OCI-LY1 (cell line): Measurements from ENCODE around the gene PTPRG.

ENCODE experiments used
- H2AFZ ChIP-seq: fragments of 200-600 bp; sonication (generic), shearing (Covaris generic); 2 replicates; pipeline ENCODE4 v1.6.0; 2014; ENCODE audit warnings: antibody characterized with exemption, mild to moderate bottlenecking, low read length
- H3F3A ChIP-seq: fragments of 200-600 bp; sonication (generic), shearing (Covaris generic); 2 replicates; pipeline ENCODE4 v1.6.0; 2014; ENCODE audit warnings: mild to moderate bottlenecking, antibody characterized with exemption, low read length, moderate library complexity; ENCODE audit not compliant: insufficient read depth
- H3K27ac ChIP-seq: fragments of 200-600 bp; sonication (generic); 2 replicates; pipeline ENCODE4 v1.5.1; 2014; ENCODE audit warnings: low read length, mixed run types, mild to moderate bottlenecking, low read depth; ENCODE audit not compliant: poor library complexity, severe bottlenecking
- H3K27me3 ChIP-seq: fragments of 200-600 bp; sonication (generic); 2 replicates; pipeline ENCODE4 v1.6.0; 2014; ENCODE audit warnings: antibody characterized with exemption, mild to moderate bottlenecking, low read length, moderate library complexity; ENCODE audit not compliant: insufficient read depth
- H3K36me3 ChIP-seq: fragments of 200-600 bp; sonication (generic); 2 replicates; pipeline ENCODE4 v1.6.1; 2014; ENCODE audit warnings: mild to moderate bottlenecking, antibody characterized with exemption, low read length, moderate library complexity, mixed read lengths; ENCODE audit not compliant: insufficient read depth
- H3K4me1 ChIP-seq: fragments of 200-600 bp; sonication (generic); 2 replicates; pipeline ENCODE4 v1.5.1; 2014; ENCODE audit warnings: mild to moderate bottlenecking, low read length, moderate library complexity; ENCODE audit not compliant: insufficient read depth, severe bottlenecking
- H3K4me2 ChIP-seq: fragments of 200-600 bp; sonication (generic), shearing (Covaris generic); 2 replicates; pipeline ENCODE4 v1.6.1; 2014; ENCODE audit warnings: low read length
- H3K4me3 ChIP-seq: fragments of 200-600 bp; sonication (generic); 2 replicates; pipeline ENCODE4 v1.5.1; 2014; ENCODE audit warnings: low read length, low read depth, mild to moderate bottlenecking, mixed read lengths; ENCODE audit not compliant: poor library complexity, severe bottlenecking
- H3K79me2 ChIP-seq: fragments of 200-600 bp; shearing (Covaris generic); 2 replicates; pipeline ENCODE4 v1.6.1; 2016; ENCODE audit warnings: mixed run types, low read length, mixed read lengths; ENCODE audit not compliant: insufficient read depth
- H3K9ac ChIP-seq: fragments of 200-600 bp; sonication (generic), shearing (Covaris generic); 2 replicates; pipeline ENCODE4 v1.6.1; 2014; ENCODE audit warnings: mild to moderate bottlenecking, low read length, mixed read lengths
- H3K9me2 ChIP-seq: fragments of 200-600 bp; sonication (generic), shearing (Covaris generic); 2 replicates; pipeline ENCODE4 v1.6.1; 2014; ENCODE audit warnings: low read depth, mild to moderate bottlenecking, low read length, mixed read lengths
- H3K9me3 ChIP-seq: fragments of 200-600 bp; shearing (Covaris generic); 2 replicates; pipeline ENCODE4 v1.6.1; 2014; ENCODE audit warnings: low read length, mixed read lengths
- H4K20me1 ChIP-seq: fragments of 200-600 bp; sonication (generic), shearing (Covaris generic); 2 replicates; pipeline ENCODE4 v1.6.0; 2016; ENCODE audit warnings: mild to moderate bottlenecking, low read length; ENCODE audit not compliant: insufficient read depth
- CTCF ChIP-seq: fragments of 200-600 bp; sonication (generic), shearing (Covaris generic); IDR thresholded peaks from 2 replicates; pipeline ENCODE4 v1.5.1; 2017; ENCODE audit warnings: mild to moderate bottlenecking, antibody characterized with exemption, low read length, moderate library complexity, mixed read lengths
- EZH2 ChIP-seq: fragments of 200-600 bp; sonication (generic), shearing (Covaris generic); IDR thresholded peaks from 2 replicates; pipeline ENCODE4 v1.8.0; 2017; ENCODE audit warnings: borderline replicate concordance, mixed run types, mild to moderate bottlenecking, antibody characterized with exemption, low read length, moderate library complexity, mixed read lengths

PTPRG gene

GRCh38 chr3:61560517-61561373 is 626 bp upstream of the PTPRG start:
- TF ChIP-seq EZH2 (no peak), CTCF (no peak)
- Histone ChIP-seq H3K9ac (no peak overlapping the region), H3F3A (no peaks in the 10 kb centered on the region), H2AFZ (no peak overlapping the region), H3K9me2 (no peaks in the 10 kb centered on the region), H3K4me3 (no peak overlapping the region), H3K36me3 (no peaks in the 10 kb centered on the region), H3K4me1 (no peaks in the 10 kb centered on the region), H3K79me2 (no peaks in the 10 kb centered on the region), H3K9me3 (no peaks in the 10 kb centered on the region), H3K27me3 (no peaks in the 10 kb centered on the region), H4K20me1 (no peaks in the 10 kb centered on the region), H3K4me2 (no peak overlapping the region), H3K27ac (no peak overlapping the region)

- H3K9me2 ChIP-seq, result no peaks in the 10 kb centered on the region
- TF ChIP-seq CTCF (no peak), EZH2 (no peak)
- H2AFZ ChIP-seq, result no peak overlapping the region
- no peaks in the 10 kb centered on the region for H3K27me3 ChIP-seq
- no peaks in the 10 kb centered on the region for H3K79me2 ChIP-seq
- no peak overlapping the region for H3K9ac ChIP-seq
- H3K4me3 ChIP-seq, result no peak overlapping the region
- H3K27ac ChIP-seq, result no peak overlapping the region
- H3K36me3 ChIP-seq, result no peaks in the 10 kb centered on the region
- H3K4me1 ChIP-seq, result no peaks in the 10 kb centered on the region
- H4K20me1 ChIP-seq, result no peaks in the 10 kb centered on the region
- no peaks in the 10 kb centered on the region for H3F3A ChIP-seq
- H3K9me3 ChIP-seq, result no peaks in the 10 kb centered on the region
- no peak overlapping the region for H3K4me2 ChIP-seq
Observed at GRCh38 chr3:61562042-61562720, 810 bp downstream of the PTPRG start.

- no peaks in the 10 kb centered on the region for H3K27me3 ChIP-seq
- H3K9me2 ChIP-seq, result no peaks in the 10 kb centered on the region
- no peak for TF ChIP-seq EZH2
- TF ChIP-seq CTCF, result no peak
- no peaks in the 10 kb centered on the region for H4K20me1 ChIP-seq
- H3K79me2 ChIP-seq, result no peaks in the 10 kb centered on the region
- no peak overlapping the region for H3K9ac ChIP-seq
- H3K36me3 ChIP-seq, result no peaks in the 10 kb centered on the region
- no peaks in the 10 kb centered on the region for H3F3A ChIP-seq
- no peak overlapping the region for H2AFZ ChIP-seq
- H3K4me3 ChIP-seq, result no peak overlapping the region
- H3K4me2 ChIP-seq, result no peak overlapping the region
- no peaks in the 10 kb centered on the region for H3K4me1 ChIP-seq
- no peaks in the 10 kb centered on the region for H3K9me3 ChIP-seq
- no peak overlapping the region for H3K27ac ChIP-seq
Observed at GRCh38 chr3:61562721-61563312, 1.4 kb downstream of the PTPRG start.
